ENCODE data around the gene MN1.

Gene MN1

DNA sequence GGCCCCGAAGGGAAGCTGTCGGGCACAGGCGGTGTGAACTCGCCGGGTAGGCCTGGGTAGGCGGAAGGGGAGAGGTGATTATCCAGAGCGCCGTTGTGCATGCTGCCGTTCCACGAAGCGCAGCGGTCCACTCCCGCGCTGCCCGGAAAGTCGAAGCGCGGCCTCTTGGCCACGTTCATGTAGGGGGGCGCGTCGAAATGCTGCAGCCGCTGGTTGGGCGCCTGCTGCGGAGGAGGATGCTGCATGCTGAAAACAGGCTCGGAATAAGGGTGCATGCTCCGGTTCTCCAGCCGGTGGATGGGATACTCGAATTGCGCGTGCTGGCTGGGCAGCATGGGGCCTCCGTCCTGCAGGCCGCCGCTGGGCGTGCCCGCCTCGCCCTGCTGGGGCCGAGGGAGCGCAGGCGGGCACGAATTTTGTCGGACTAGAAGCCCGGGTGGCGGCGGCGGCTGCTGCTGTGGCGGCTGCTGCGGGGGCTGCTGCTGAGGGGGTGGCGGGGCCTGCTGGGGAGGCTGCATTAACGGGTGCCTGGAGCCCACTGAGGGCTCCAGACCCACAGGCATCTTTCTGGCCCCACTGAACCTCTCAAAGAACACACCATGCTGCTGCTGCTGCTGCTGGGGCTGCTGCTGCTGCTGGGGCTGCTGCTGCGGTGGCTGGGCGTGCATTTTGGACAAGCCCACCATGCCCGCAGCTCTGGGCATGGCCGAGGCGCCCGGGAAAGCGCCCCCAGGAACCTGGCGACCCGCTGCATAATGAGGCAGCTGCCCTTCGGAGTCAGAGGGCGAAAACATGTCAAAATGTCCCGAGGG, 2.3 kb downstream of the MN1 start:
- no peak overlapping the region for H3K27ac ChIP-seq

GRCh38 chr22:27798511-27799014, 3.0 kb downstream of the MN1 start:
- Histone ChIP-seq H3K4me1 (no peaks in the 10 kb centered on the region), H3K9ac (no peak overlapping the region), H3K9me3 (ENCODE audit: control insufficient read depth, low read length) (no peaks in the 10 kb centered on the region), H3K4me2 (ENCODE audit: low read length) (no peak overlapping the region), H2AFZ (no peak overlapping the region), H3K36me3 (ENCODE audit: control insufficient read depth, insufficient read depth, low read length) (no peaks in the 10 kb centered on the region), H3K4me3 (ENCODE audit: low read depth, low read length) (no peak overlapping the region), H3K27ac (no peak overlapping the region), H3K27me3 (ENCODE audit: control insufficient read depth, insufficient read depth, low read length) (no peaks in the 10 kb centered on the region), H3K79me2 (no peaks in the 10 kb centered on the region)
- TF ChIP-seq CTCF (IDR thresholded peaks at IDR 0.05): no peak

More for the DNA sequence above, 2.3 kb downstream of the MN1 start:
- no peak for TF ChIP-seq CTCF (IDR thresholded peaks at IDR 0.05)
- Histone ChIP-seq H2AFZ (no peak overlapping the region), H3K4me3 (ENCODE audit: low read depth, low read length) (no peak overlapping the region), H3K79me2 (no peaks in the 10 kb centered on the region), H3K36me3 (ENCODE audit: control insufficient read depth, insufficient read depth, low read length) (no peaks in the 10 kb centered on the region), H3K4me1 (no peaks in the 10 kb centered on the region), H3K9ac (no peak overlapping the region), H3K4me2 (ENCODE audit: low read length) (no peak overlapping the region), H3K9me3 (ENCODE audit: control insufficient read depth, low read length) (no peaks in the 10 kb centered on the region), H3K27me3 (ENCODE audit: control insufficient read depth, insufficient read depth, low read length) (no peaks in the 10 kb centered on the region)

DNA sequence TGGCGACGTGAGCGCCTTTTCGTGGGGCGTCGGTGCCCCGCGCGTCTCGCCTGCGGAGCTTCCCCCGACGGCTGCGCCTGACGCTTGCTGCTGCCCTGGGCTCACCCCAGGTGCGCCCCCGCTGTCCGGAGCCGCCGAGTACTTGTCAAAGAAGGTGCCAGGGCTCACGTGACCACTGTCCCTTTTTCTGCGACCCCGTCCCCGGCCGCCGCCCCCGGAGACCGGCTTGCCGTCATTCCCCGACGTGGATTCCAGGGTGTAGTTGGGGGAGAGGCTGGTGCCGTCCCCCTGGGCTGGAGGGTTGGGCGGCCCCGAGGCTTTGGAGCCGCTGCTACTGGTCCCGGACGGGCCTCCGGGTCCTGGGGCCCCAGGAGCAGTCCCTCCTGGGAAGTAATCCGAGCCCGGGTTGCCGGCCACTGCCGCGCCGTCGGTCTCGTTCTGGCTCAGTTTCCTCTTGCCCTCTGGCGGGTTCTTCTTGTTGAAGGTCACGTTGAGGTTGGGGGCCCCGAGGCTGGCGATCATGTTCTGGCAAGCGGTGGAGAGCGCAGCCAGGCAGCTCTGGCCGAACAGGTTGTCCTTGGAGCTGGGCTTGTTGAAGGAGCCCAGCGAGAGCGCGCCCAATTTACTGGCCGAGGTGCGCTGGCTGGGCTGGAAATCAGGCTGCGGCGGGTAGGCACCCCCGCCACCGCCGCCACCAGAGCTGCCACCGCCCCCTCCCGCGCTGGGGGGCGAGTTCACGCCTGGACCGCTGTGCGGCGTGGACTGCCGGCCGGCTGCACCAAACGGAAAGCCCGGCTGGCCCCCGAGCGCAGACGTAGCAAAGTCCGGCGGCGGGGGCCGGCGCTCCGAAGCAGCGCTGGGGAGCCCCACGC, 3.8 kb downstream of the MN1 start:
- Histone ChIP-seq H3K79me2 (no peaks in the 10 kb centered on the region), H3K4me1 (no peaks in the 10 kb centered on the region), H2AFZ (no peak overlapping the region), H3K4me2 (ENCODE audit: low read length) (no peak overlapping the region), H3K4me3 (ENCODE audit: low read depth, low read length) (no peak overlapping the region), H3K9ac (no peak overlapping the region), H3K36me3 (ENCODE audit: control insufficient read depth, insufficient read depth, low read length) (no peaks in the 10 kb centered on the region), H3K27ac (no peak overlapping the region), H3K27me3 (ENCODE audit: control insufficient read depth, insufficient read depth, low read length) (no peaks in the 10 kb centered on the region), H3K9me3 (ENCODE audit: control insufficient read depth, low read length) (no peaks in the 10 kb centered on the region)
- TF ChIP-seq CTCF (IDR thresholded peaks at IDR 0.05): no peak

DNA sequence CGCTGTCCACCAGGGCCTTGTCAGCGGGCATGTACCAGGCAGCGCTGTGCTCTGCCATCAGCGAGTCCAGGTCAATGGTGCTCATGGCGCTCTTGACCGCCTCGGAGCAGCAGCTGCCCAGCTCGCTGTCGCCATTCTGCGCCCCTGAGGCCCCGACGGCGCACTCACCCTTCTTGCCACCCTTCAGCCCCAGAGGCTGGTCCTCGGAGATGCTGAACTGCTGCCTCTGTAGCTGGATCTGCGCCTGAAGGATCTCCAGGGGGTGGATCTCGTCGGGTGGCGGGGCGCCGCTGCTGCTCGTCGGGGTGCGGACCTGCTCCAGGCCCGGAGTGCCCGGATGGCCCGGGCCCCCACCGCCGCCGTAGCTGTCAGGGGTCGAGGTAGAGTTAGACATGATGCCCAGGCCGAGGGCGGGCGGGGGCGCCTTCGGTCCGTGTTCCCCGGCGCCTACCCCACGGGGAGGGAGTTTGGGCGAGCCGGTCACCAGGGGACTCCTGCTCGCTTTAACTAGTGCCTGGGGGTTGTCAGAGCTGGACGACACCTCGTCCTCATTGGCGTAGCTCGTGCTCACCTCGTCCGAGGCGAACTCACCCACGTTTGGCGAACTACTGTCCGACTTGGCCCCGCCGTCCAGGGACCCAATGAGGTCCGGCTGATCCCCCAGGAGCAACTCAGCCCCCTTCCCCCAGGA, 4.6 kb downstream of the MN1 start:
- H3K36me3 ChIP-seq (ENCODE audit: control insufficient read depth, insufficient read depth, low read length): no peaks in the 10 kb centered on the region
- H3K27me3 ChIP-seq (ENCODE audit: control insufficient read depth, insufficient read depth, low read length): no peaks in the 10 kb centered on the region
- H3K4me3 ChIP-seq (ENCODE audit: low read depth, low read length): no peak overlapping the region
- no peak overlapping the region for H3K9ac ChIP-seq
- TF ChIP-seq CTCF (IDR thresholded peaks at IDR 0.05): no peak
- no peaks in the 10 kb centered on the region for H3K4me1 ChIP-seq
- H3K27ac ChIP-seq: no peak overlapping the region
- no peak overlapping the region for H2AFZ ChIP-seq
- no peak overlapping the region for H3K4me2 ChIP-seq (ENCODE audit: low read length)
- H3K79me2 ChIP-seq: no peaks in the 10 kb centered on the region
- no peaks in the 10 kb centered on the region for H3K9me3 ChIP-seq (ENCODE audit: control insufficient read depth, low read length)
